HEK293 (cell line): Measurements from ENCODE around the gene CAPN12.
A peak's percentile ranks its signal among the peaks of the same experiment; 100 is the strongest.

Source experiments
- CTCF ChIA-PET: fragments of 350-600 bp; formaldehyde crosslinking; extraction: SDS; loops from one replicate; lab custom pipeline; 2021; ENCODE audit warnings: antibody characterized with exemption; lab: Yijun Ruan, JAX
- POLR2A ChIA-PET: fragments of 300-600 bp; formaldehyde crosslinking; extraction: SDS; loops from one replicate; lab custom pipeline; 2020; ENCODE audit warnings: antibody characterized with exemption, inconsistent platforms; lab: Yijun Ruan, JAX
- H3K27ac ChIP-seq: fragments of 200-500 bp; sonication (Bioruptor generic); 2 replicates; pipeline ENCODE4 v1.5.1; 2014; ENCODE audit warnings: low read depth, low read length, control low read depth, inconsistent platforms; ENCODE audit errors: extremely low read depth
- H3K36me3 ChIP-seq, 2 experiments: fragments of 200-500 bp in 1 of 2; sonication (Bioruptor generic) in 1 of 2; 1 replicate in 1 of 2; 2 replicates in 1 of 2; pipeline ENCODE4 v1.5.1; 2014 to 2017; ENCODE audit warnings: inconsistent platforms in 2 of 2, low read length in 2 of 2; ENCODE audit not compliant: control insufficient read depth in 2 of 2, insufficient read depth in 1 of 2
- H3K4me1 ChIP-seq: fragments of 200-500 bp; sonication (Bioruptor generic); 2 replicates; pipeline ENCODE4 v1.5.1; 2014; ENCODE audit warnings: mild to moderate bottlenecking, low read length, inconsistent platforms; ENCODE audit not compliant: control insufficient read depth, insufficient read depth
- H3K4me3 ChIP-seq: 2 replicates; pipeline ENCODE4 v1.5.1; 2011; ENCODE audit warnings: low read depth, mild to moderate bottlenecking, control low read depth, low read length, moderate library complexity
- H3K9me3 ChIP-seq: fragments of 200-500 bp; sonication (Bioruptor generic); 2 replicates; pipeline ENCODE4 v1.5.1; 2014; ENCODE audit warnings: low read depth, low read length, inconsistent platforms; ENCODE audit not compliant: control insufficient read depth, insufficient read depth
- BCL11B ChIP-seq: fragments of 450-650 bp; formaldehyde crosslinking; IDR thresholded peaks from 2 replicates; pipeline ENCODE4 v1.5.1; 2016; ENCODE audit warnings: low read depth, missing biosample characterization, missing genetic modification characterization
- EGR2 ChIP-seq: fragments of 450-650 bp; formaldehyde crosslinking; IDR thresholded peaks from 2 replicates; pipeline ENCODE4 v1.5.1; 2016; ENCODE audit warnings: low read depth, missing biosample characterization, missing genetic modification characterization
- GLIS2 ChIP-seq: fragments of 450-650 bp; formaldehyde crosslinking; IDR thresholded peaks from 2 replicates; pipeline ENCODE4 v1.5.1; 2016; ENCODE audit warnings: missing biosample characterization, missing genetic modification characterization
- SALL2 ChIP-seq: fragments of 450-650 bp; formaldehyde crosslinking; IDR thresholded peaks from 2 replicates; pipeline ENCODE4 v1.5.0; 2017; ENCODE audit warnings: missing biosample characterization, mild to moderate bottlenecking, missing genetic modification characterization, borderline replicate concordance
- SCRT1 ChIP-seq: fragments of 450-650 bp; formaldehyde crosslinking; IDR thresholded peaks from 2 replicates; pipeline ENCODE4 v1.5.1; 2016; ENCODE audit warnings: missing biosample characterization, missing genetic modification characterization, borderline replicate concordance
- SETDB1 ChIP-seq: IDR thresholded peaks from one replicate; pipeline ENCODE4 v1.6.1; 2017; ENCODE audit warnings: mild to moderate bottlenecking, low read length, moderate library complexity, mixed read lengths; ENCODE audit not compliant: insufficient read length
- ZBTB17 ChIP-seq: fragments of 450-650 bp; formaldehyde crosslinking; IDR thresholded peaks from 2 replicates; pipeline ENCODE4 v1.5.1; 2016; ENCODE audit warnings: missing biosample characterization, missing genetic modification characterization
- ZBTB20 ChIP-seq: fragments of 450-650 bp; formaldehyde crosslinking; IDR thresholded peaks from 2 replicates; pipeline ENCODE4 v1.5.1; 2016; ENCODE audit warnings: missing biosample characterization, missing genetic modification characterization
- ZFHX2 ChIP-seq: fragments of 450-650 bp; formaldehyde crosslinking; conservative IDR thresholded peaks from 2 replicates; pipeline ENCODE4 v1.5.1; 2016; ENCODE audit warnings: missing biosample characterization, missing genetic modification characterization
- ZNF114 ChIP-seq: fragments of 450-650 bp; formaldehyde crosslinking; IDR thresholded peaks from 2 replicates; pipeline ENCODE4 v1.5.0; 2017; ENCODE audit warnings: missing biosample characterization, missing genetic modification characterization
- ZNF121 ChIP-seq: fragments of 450-650 bp; formaldehyde crosslinking; IDR thresholded peaks from 2 replicates; pipeline ENCODE4 v1.5.1; 2016; ENCODE audit warnings: missing biosample characterization, missing genetic modification characterization
- ZNF16 ChIP-seq: fragments of 450-650 bp; formaldehyde crosslinking; IDR thresholded peaks from 2 replicates; pipeline ENCODE4 v1.5.1; 2016; ENCODE audit warnings: low read depth, missing biosample characterization, missing genetic modification characterization
- ZNF175 ChIP-seq: fragments of 450-650 bp; formaldehyde crosslinking; IDR thresholded peaks from 2 replicates; pipeline ENCODE4 v1.5.1; 2016; ENCODE audit warnings: missing biosample characterization, missing genetic modification characterization
- ZNF202 ChIP-seq: fragments of 450-650 bp; formaldehyde crosslinking; IDR thresholded peaks from 2 replicates; pipeline ENCODE4 v1.5.1; 2016; ENCODE audit warnings: missing biosample characterization, missing genetic modification characterization, borderline replicate concordance
- ZNF248 ChIP-seq: fragments of 450-650 bp; formaldehyde crosslinking; IDR thresholded peaks from 2 replicates; pipeline ENCODE4 v1.5.1; 2017; ENCODE audit warnings: missing biosample characterization, missing genetic modification characterization
- ZNF302 ChIP-seq: fragments of 450-650 bp; formaldehyde crosslinking; IDR thresholded peaks from 2 replicates; pipeline ENCODE4 v1.5.1; 2016; ENCODE audit warnings: missing biosample characterization, missing genetic modification characterization, low read depth
- ZNF311 ChIP-seq: fragments of 450-650 bp; formaldehyde crosslinking; IDR thresholded peaks from 2 replicates; pipeline ENCODE4 v1.5.1; 2017; ENCODE audit warnings: missing biosample characterization, missing genetic modification characterization, borderline replicate concordance
- ZNF600 ChIP-seq: fragments of 450-650 bp; formaldehyde crosslinking; IDR thresholded peaks from 2 replicates; pipeline ENCODE4 v1.5.1; 2016; ENCODE audit warnings: missing biosample characterization, missing genetic modification characterization
- ZNF623 ChIP-seq: fragments of 450-650 bp; formaldehyde crosslinking; IDR thresholded peaks from 2 replicates; pipeline ENCODE4 v1.5.1; 2016; ENCODE audit warnings: missing biosample characterization, missing genetic modification characterization
- ZNF624 ChIP-seq: fragments of 450-650 bp; formaldehyde crosslinking; IDR thresholded peaks from 2 replicates; pipeline ENCODE4 v1.5.1; 2017; ENCODE audit warnings: missing biosample characterization, missing genetic modification characterization
- ZNF654 ChIP-seq: fragments of 450-650 bp; formaldehyde crosslinking; IDR thresholded peaks from 2 replicates; pipeline ENCODE4 v1.5.1; 2016; ENCODE audit warnings: low read depth, missing biosample characterization, missing genetic modification characterization
- ZNF792 ChIP-seq: fragments of 450-650 bp; formaldehyde crosslinking; IDR thresholded peaks from 2 replicates; pipeline ENCODE4 v1.5.1; 2016; ENCODE audit warnings: missing biosample characterization, missing genetic modification characterization
- ZSCAN30 ChIP-seq: fragments of 450-650 bp; IDR thresholded peaks from 2 replicates; pipeline ENCODE4 v1.5.1; 2018; ENCODE audit warnings: missing biosample characterization, mild to moderate bottlenecking, missing genetic modification characterization, moderate library complexity
- TF ChIP-seq, protein P1 (sequence below): fragments of 450-650 bp; formaldehyde crosslinking; IDR thresholded peaks from 2 replicates; pipeline ENCODE4 v1.5.1; 2016; ENCODE audit warnings: missing biosample characterization, missing genetic modification characterization
- TF ChIP-seq, protein P2 (sequence below): fragments of 450-650 bp; formaldehyde crosslinking; IDR thresholded peaks from 2 replicates; pipeline ENCODE4 v1.5.1; 2016; ENCODE audit warnings: missing biosample characterization, missing genetic modification characterization
- TF ChIP-seq, protein P3 (sequence below): fragments of 450-650 bp; formaldehyde crosslinking; IDR thresholded peaks from 2 replicates; pipeline ENCODE4 v1.5.1; 2016; ENCODE audit warnings: missing biosample characterization, missing genetic modification characterization

The CAPN12 gene

DNA sequence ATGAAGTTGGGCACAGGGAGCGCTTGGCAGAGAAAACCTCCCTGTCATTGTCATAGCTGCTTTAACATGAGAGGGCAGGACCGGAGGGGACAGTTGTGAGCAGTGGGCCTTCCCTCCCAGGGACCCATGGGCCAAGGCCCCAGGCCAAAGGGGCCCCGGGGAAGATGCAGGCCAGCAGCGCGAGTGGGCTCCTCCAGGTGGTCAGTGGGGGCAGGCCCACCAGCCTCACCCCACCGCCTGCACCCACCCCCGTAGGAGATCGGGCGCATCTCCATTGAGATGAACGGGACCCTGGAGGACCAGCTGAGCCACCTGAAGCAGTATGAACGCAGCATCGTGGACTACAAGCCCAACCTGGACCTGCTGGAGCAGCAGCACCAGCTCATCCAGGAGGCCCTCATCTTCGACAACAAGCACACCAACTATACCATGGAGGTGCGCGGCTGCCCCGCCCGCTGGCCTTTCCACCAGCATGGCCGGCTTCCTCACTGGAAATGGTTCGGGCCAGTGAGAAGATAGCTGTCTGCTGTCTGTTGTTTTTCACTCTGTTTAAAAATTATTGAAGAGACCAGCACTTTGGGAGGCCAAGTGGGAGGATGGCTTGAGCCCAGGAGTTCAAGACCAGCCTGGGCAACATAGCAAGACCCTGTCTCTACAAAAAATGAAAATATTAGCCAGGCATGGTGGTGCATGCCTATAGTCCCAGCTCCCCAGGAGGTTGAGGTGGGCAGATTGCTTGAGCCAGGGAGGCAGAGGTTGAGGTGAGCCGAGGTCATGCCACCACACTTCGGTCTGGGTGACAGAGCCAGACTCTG, 18.6 kb downstream of the CAPN12 start (continued):
- 0 out of 2 replicates have a peak, but pooled peaks have one; percentile 4 for TF ChIP-seq BCL11B (tag by site-specific recombination)
- no peak for TF ChIP-seq ZNF623 (tag by site-specific recombination)
- no peak for TF ChIP-seq SCRT1 (tag by site-specific recombination)
- TF ChIP-seq ZNF654 (tag by site-specific recombination) = no peak
- no peak for TF ChIP-seq SALL2 (tag by site-specific recombination)
- TF ChIP-seq, protein P1, sequence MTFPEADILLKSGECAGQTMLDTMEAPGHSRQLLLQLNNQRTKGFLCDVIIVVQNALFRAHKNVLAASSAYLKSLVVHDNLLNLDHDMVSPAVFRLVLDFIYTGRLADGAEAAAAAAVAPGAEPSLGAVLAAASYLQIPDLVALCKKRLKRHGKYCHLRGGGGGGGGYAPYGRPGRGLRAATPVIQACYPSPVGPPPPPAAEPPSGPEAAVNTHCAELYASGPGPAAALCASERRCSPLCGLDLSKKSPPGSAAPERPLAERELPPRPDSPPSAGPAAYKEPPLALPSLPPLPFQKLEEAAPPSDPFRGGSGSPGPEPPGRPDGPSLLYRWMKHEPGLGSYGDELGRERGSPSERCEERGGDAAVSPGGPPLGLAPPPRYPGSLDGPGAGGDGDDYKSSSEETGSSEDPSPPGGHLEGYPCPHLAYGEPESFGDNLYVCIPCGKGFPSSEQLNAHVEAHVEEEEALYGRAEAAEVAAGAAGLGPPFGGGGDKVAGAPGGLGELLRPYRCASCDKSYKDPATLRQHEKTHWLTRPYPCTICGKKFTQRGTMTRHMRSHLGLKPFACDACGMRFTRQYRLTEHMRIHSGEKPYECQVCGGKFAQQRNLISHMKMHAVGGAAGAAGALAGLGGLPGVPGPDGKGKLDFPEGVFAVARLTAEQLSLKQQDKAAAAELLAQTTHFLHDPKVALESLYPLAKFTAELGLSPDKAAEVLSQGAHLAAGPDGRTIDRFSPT (tag by site-specific recombination) = peak; percentile 31; the same call in 1 of the 2 replicates
- peak; percentile 54 for TF ChIP-seq GLIS2 (tag by site-specific recombination)
- no peak for TF ChIP-seq EGR2
- no peak for TF ChIP-seq SETDB1
- TF ChIP-seq, protein P2, sequence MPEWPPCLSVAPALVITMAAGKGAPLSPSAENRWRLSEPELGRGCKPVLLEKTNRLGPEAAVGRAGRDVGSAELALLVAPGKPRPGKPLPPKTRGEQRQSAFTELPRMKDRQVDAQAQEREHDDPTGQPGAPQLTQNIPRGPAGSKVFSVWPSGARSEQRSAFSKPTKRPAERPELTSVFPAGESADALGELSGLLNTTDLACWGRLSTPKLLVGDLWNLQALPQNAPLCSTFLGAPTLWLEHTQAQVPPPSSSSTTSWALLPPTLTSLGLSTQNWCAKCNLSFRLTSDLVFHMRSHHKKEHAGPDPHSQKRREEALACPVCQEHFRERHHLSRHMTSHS = no peak
- no peak for TF ChIP-seq ZNF311 (tag by site-specific recombination)
- TF ChIP-seq ZNF248 = no peak
- TF ChIP-seq ZBTB20 (tag by site-specific recombination) = no peak
- no peak for TF ChIP-seq ZBTB17 (tag by site-specific recombination)
- TF ChIP-seq ZNF624 (tag by site-specific recombination) = no peak
- TF ChIP-seq ZNF114 (tag by site-specific recombination) = no peak
- TF ChIP-seq, protein P3, sequence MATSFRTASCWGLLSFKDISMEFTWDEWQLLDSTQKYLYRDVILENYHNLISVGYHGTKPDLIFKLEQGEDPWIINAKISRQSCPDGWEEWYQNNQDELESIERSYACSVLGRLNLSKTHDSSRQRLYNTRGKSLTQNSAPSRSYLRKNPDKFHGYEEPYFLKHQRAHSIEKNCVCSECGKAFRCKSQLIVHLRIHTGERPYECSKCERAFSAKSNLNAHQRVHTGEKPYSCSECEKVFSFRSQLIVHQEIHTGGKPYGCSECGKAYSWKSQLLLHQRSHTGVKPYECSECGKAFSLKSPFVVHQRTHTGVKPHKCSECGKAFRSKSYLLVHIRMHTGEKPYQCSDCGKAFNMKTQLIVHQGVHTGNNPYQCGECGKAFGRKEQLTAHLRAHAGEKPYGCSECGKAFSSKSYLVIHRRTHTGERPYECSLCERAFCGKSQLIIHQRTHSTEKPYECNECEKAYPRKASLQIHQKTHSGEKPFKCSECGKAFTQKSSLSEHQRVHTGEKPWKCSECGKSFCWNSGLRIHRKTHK = no peak
- no peak for TF ChIP-seq ZNF202 (tag by site-specific recombination)

DNA sequence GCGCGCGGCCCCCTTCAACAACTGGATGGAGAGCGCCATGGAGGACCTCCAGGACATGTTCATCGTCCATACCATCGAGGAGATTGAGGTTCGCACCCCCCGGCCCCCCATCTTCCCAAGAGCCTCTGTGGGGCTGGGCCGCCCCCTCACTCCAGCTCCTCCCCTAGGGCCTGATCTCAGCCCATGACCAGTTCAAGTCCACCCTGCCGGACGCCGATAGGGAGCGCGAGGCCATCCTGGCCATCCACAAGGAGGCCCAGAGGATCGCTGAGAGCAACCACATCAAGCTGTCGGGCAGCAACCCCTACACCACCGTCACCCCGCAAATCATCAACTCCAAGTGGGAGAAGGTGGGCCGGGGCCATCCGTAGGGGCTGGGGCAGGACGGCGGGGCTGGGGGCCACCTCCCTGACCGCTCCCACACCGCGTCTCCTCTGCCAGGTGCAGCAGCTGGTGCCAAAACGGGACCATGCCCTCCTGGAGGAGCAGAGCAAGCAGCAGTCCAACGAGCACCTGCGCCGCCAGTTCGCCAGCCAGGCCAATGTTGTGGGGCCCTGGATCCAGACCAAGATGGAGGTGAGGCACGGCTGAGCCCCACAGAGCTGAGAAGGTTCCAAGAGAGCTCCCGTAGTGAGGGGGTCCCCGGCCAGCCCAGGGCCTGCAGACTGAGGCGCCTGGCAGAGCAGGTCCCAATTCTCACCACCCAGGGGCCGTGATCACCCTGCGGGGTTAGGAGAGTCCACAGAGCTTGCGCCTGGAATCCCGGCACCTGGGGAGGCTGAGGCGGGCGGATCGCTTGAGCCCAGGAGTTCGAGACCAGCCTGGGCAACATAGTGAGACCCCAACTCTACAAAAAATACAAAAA, 20.1 kb downstream of the CAPN12 start:
- ChIA-PET POLR2A (interaction anchor here (1.2 to 6.2 kb wide), 3 partner anchors 9 to 76 kb away, joined by 3 to 46 read pairs (median 5); partner anchors contain the start of gene ACTN4), CTCF (interaction anchor here (0.6 to 2.0 kb wide), 8 partner anchors 24 to 388 kb away, joined by 3 to 10 read pairs (median 3); partner anchors contain the start of genes CATSPERG, MRPS12 and SARS2)
- H3K36me3 ChIP-seq = peaks cover 79 to 98% of the 10 kb centered on the region in 2 experiments
- no peak overlapping the region for H3K4me3 ChIP-seq
- TF ChIP-seq ZNF121 (tag by site-specific recombination) (peak; percentile 98), ZFHX2 (tag by site-specific recombination) (peak; percentile 55; the same call in 1 of the 2 replicates), ZNF16 (tag by site-specific recombination) (no peak), ZNF792 (tag by site-specific recombination) (no peak), ZNF175 (no peak), ZNF600 (tag by site-specific recombination) (peak; percentile 61; the same call in 1 of the 2 replicates), ZSCAN30 (no peak), ZNF302 (tag by site-specific recombination) (no peak)
- H3K27ac ChIP-seq = no peak overlapping the region
- H3K4me1 ChIP-seq = no peaks in the 10 kb centered on the region
- H3K9me3 ChIP-seq = no peaks in the 10 kb centered on the region
